Endothelial cell of umbilical vein (primary cell): Measurements from ENCODE around the gene MMP25.

Experiments used
- CTCF ChIP-seq, 2 donors: IDR thresholded peaks; 1 replicate in 1 of 2; 2 replicates in 1 of 2; pipeline ENCODE4 v1.5.1; 2011; ENCODE audit warnings: low read length in 2 of 2, mild to moderate bottlenecking in 2 of 2, moderate library complexity in 2 of 2, control low read depth in 1 of 2, inconsistent platforms in 1 of 2, low read depth in 1 of 2; ENCODE audit not compliant: insufficient read depth in 1 of 2; ENCODE audit errors: extremely low read depth in 1 of 2
- FOS ChIP-seq: IDR thresholded peaks from 2 replicates; pipeline ENCODE4 v1.6.1; 2011; ENCODE audit warnings: mild to moderate bottlenecking, low read length, moderate library complexity, borderline replicate concordance; ENCODE audit not compliant: insufficient read depth
- POLR2A ChIP-seq: IDR thresholded peaks from 2 replicates; pipeline ENCODE4 v1.6.1; 2012; ENCODE audit warnings: low read depth, mild to moderate bottlenecking, control low read depth, low read length

- TF ChIP-seq CTCF (IDR thresholded peaks at IDR 0.05; ENCODE audit: extremely low read depth in 1 of 2, insufficient read depth in 1 of 2, low read depth in 1 of 2, low read length in 2 of 2) (no peak), FOS (no peak), POLR2A (no peak)
Measured at GRCh38 chr16:3026003-3026378, 20.4 kb upstream of the MMP25 start.
